IMR-90 (cell line): ENCODE data around the gene AEN. TPM values are rescaled to one million over a fixed set of nuclear protein-coding genes. Genes with fewer than 3 reads are reported as not detected.

Experiments used
- ATAC-seq: fragments of 200-7000 bp; cut with Tn5 transposase; 2 replicates; pipeline ENCODE4 v1.9.1; 2020; ENCODE audit warnings: low read depth, mild to moderate bottlenecking, moderate library complexity
- BruUV-seq: library from RNA; stranded (reverse); fragments of 400-500 nt; replicated peaks from 2 replicates; lab custom pipeline; 2021; lab: Mats Ljungman, UMichigan
- CTCF ChIA-PET: fragments of 300-600 bp; formaldehyde crosslinking; extraction: SDS; loops from one replicate; lab custom pipeline; 2021; ENCODE audit warnings: antibody characterized with exemption; lab: Yijun Ruan, JAX
- POLR2A ChIA-PET: fragments of 300-600 bp; sonication (Branson Sonifier 250); formaldehyde crosslinking; loops from one replicate; lab custom pipeline; 2022; ENCODE audit warnings: antibody characterized with exemption; ENCODE audit not compliant: unreplicated experiment; lab: Charles Lee
- DNase-seq: peaks from one replicate; pipeline ENCODE4 v3.0.0; 2013
- H2AFZ ChIP-seq: replicated peaks from 2 replicates; pipeline ENCODE3; 2013; ENCODE audit warnings: low read length, mild to moderate bottlenecking; ENCODE audit not compliant: poor library complexity
- H2AK5ac ChIP-seq: 2 replicates; pipeline ENCODE4 v1.6.1; 2013; ENCODE audit warnings: low read depth, low read length, inconsistent platforms
- H2AK9ac ChIP-seq: replicated peaks from 2 replicates; pipeline ENCODE3; 2013; ENCODE audit warnings: mild to moderate bottlenecking, low read depth, low read length, moderate library complexity; ENCODE audit not compliant: poor library complexity
- H2BK120ac ChIP-seq: 2 replicates; pipeline ENCODE4 v1.6.1; 2013; ENCODE audit warnings: low read depth, low read length, inconsistent platforms
- H2BK15ac ChIP-seq: 3 replicates; pipeline ENCODE4 v1.6.1; 2013; ENCODE audit warnings: low read depth, low read length, inconsistent platforms
- H2BK20ac ChIP-seq: 2 replicates; pipeline ENCODE4 v1.6.1; 2013; ENCODE audit warnings: low read depth, mild to moderate bottlenecking, inconsistent platforms, low read length, moderate library complexity
- H2BK5ac ChIP-seq: 2 replicates; pipeline ENCODE4 v1.6.1; 2013; ENCODE audit warnings: mild to moderate bottlenecking, low read depth, low read length, inconsistent platforms; ENCODE audit not compliant: poor library complexity, severe bottlenecking
- H3K14ac ChIP-seq: replicated peaks from 2 replicates; pipeline ENCODE4 v1.6.1; 2013; ENCODE audit warnings: low read depth, low read length, inconsistent platforms
- H3K18ac ChIP-seq: 2 replicates; pipeline ENCODE4 v1.6.1; 2013; ENCODE audit warnings: low read depth, low read length, control low read depth
- H3K23ac ChIP-seq: 2 replicates; pipeline ENCODE4 v1.6.1; 2013; ENCODE audit warnings: low read depth, low read length, inconsistent platforms
- H3K27ac ChIP-seq: 2 replicates; pipeline ENCODE4 v1.5.1; 2013; ENCODE audit warnings: mild to moderate bottlenecking, control low read depth, low read length; ENCODE audit not compliant: insufficient read depth
- H3K27me3 ChIP-seq: 2 replicates; pipeline ENCODE4 v1.6.1; 2013; ENCODE audit warnings: low read length; ENCODE audit not compliant: control insufficient read depth, insufficient read depth
- H3K36me3 ChIP-seq: 2 replicates; pipeline ENCODE4 v1.6.1; 2013; ENCODE audit warnings: low read length, mixed read lengths; ENCODE audit not compliant: control insufficient read depth, insufficient read depth
- H3K4ac ChIP-seq: 2 replicates; pipeline ENCODE4 v1.6.1; 2013; ENCODE audit warnings: low read depth, low read length, inconsistent platforms
- H3K4me1 ChIP-seq: 2 replicates; pipeline ENCODE4 v1.6.1; 2013; ENCODE audit warnings: low read length, mixed read lengths; ENCODE audit not compliant: control insufficient read depth, insufficient read depth
- H3K4me2 ChIP-seq: 2 replicates; pipeline ENCODE4 v1.6.1; 2013; ENCODE audit warnings: low read depth, mild to moderate bottlenecking, control low read depth, low read length, moderate library complexity
- H3K4me3 ChIP-seq: 2 replicates; pipeline ENCODE4 v1.5.1; 2013; ENCODE audit warnings: low read depth, mild to moderate bottlenecking, control low read depth, low read length, moderate library complexity; ENCODE audit not compliant: insufficient read depth
- H3K56ac ChIP-seq: 2 replicates; pipeline ENCODE4 v1.6.1; 2013; ENCODE audit warnings: low read length, inconsistent platforms; ENCODE audit not compliant: insufficient read depth; ENCODE audit errors: extremely low read depth
- H3K79me1 ChIP-seq, 2 experiments: 2 replicates each; pipeline ENCODE4 v1.6.1; 2013; ENCODE audit warnings: low read length in 2 of 2, inconsistent platforms in 1 of 2, low read depth in 1 of 2
- H3K9ac ChIP-seq: 2 replicates; pipeline ENCODE4 v1.6.1; 2013; ENCODE audit warnings: low read depth, low read length, control low read depth
- H3K9me1 ChIP-seq: 2 replicates; pipeline ENCODE4 v1.6.1; 2013; ENCODE audit warnings: low read length, inconsistent platforms; ENCODE audit not compliant: insufficient read depth
- H3K9me3 ChIP-seq: 2 replicates; pipeline ENCODE4 v1.6.1; 2013; ENCODE audit warnings: low read length; ENCODE audit not compliant: control insufficient read depth, insufficient read depth
- H4K20me1 ChIP-seq: 2 replicates; pipeline ENCODE4 v1.6.1; 2013; ENCODE audit warnings: low read length, inconsistent platforms; ENCODE audit not compliant: insufficient read depth
- H4K5ac ChIP-seq: 2 replicates; pipeline ENCODE4 v1.6.1; 2013; ENCODE audit warnings: mild to moderate bottlenecking, low read depth, low read length, control low read depth
- H4K8ac ChIP-seq, 2 experiments: 2 replicates each; pipeline ENCODE4 v1.6.1; 2013; ENCODE audit warnings: low read depth in 2 of 2, low read length in 2 of 2, control low read depth in 1 of 2, inconsistent platforms in 1 of 2
- H4K91ac ChIP-seq: 2 replicates; pipeline ENCODE4 v1.6.1; 2013; ENCODE audit warnings: low read depth, low read length, inconsistent platforms; ENCODE audit not compliant: insufficient read depth
- BHLHE40 ChIP-seq: fragments of 150-350 bp; IDR thresholded peaks from 2 replicates; pipeline ENCODE4 v1.6.1; 2016; ENCODE audit warnings: mild to moderate bottlenecking, low read depth, low read length
- CEBPB ChIP-seq: IDR thresholded peaks from 2 replicates; pipeline ENCODE4 v1.6.1; 2012; ENCODE audit warnings: low read depth, low read length, improper control_type of control experiment
- CHD1 ChIP-seq: IDR thresholded peaks from 2 replicates; pipeline ENCODE4 v1.6.1; 2012; ENCODE audit warnings: low read depth, low read length, improper control_type of control experiment
- FOS ChIP-seq: fragments of 150-350 bp; IDR thresholded peaks from 2 replicates; pipeline ENCODE4 v1.6.1; 2016; ENCODE audit warnings: low read depth, low read length
- MAFK ChIP-seq: IDR thresholded peaks from 2 replicates; pipeline ENCODE4 v1.6.1; 2012; ENCODE audit warnings: low read depth, low read length, improper control_type of control experiment
- MAZ ChIP-seq: IDR thresholded peaks from 2 replicates; pipeline ENCODE4 v1.6.1; 2012; ENCODE audit warnings: low read depth, mild to moderate bottlenecking, low read length, improper control_type of control experiment, moderate library complexity, borderline replicate concordance
- MXI1 ChIP-seq: IDR thresholded peaks from 2 replicates; pipeline ENCODE4 v1.6.1; 2012; ENCODE audit warnings: low read depth, mild to moderate bottlenecking, low read length, moderate library complexity, borderline replicate concordance
- NFE2L2 ChIP-seq: fragments of 150-350 bp; IDR thresholded peaks from 2 replicates; pipeline ENCODE4 v1.6.1; 2016; ENCODE audit warnings: low read depth, mild to moderate bottlenecking, low read length
- POLR2A ChIP-seq: IDR thresholded peaks from 2 replicates; pipeline ENCODE4 v1.6.1; 2012; ENCODE audit warnings: mild to moderate bottlenecking, low read depth, low read length
- RAD21 ChIP-seq: IDR thresholded peaks from 2 replicates; pipeline ENCODE4 v1.6.1; 2012; ENCODE audit warnings: low read length, improper control_type of control experiment
- RCOR1 ChIP-seq: IDR thresholded peaks from 2 replicates; pipeline ENCODE4 v1.6.1; 2012; ENCODE audit warnings: mild to moderate bottlenecking, low read length, improper control_type of control experiment; ENCODE audit not compliant: insufficient replicate concordance
- RFX5 ChIP-seq: IDR thresholded peaks from 2 replicates; pipeline ENCODE4 v1.8.0; 2012; ENCODE audit warnings: low read depth, mild to moderate bottlenecking, low read length, moderate library complexity
- SMC3 ChIP-seq: fragments of 150-350 bp; IDR thresholded peaks from 2 replicates; pipeline ENCODE4 v1.6.1; 2016; ENCODE audit warnings: low read depth, mild to moderate bottlenecking, antibody characterized with exemption, low read length, moderate library complexity
- WGBS, 2 experiments: methylation state at CpG; one replicate each; pipeline versions ENCODE4 v1.1.5 to v1.1.7; 2013; ENCODE audit warnings: missing lambda C conversion rate in 2 of 2; ENCODE audit not compliant: insufficient read length in 1 of 2; ENCODE audit errors: extremely low coverage in 2 of 2; 5-methylcytosine and 5-hydroxymethylcytosine counted together
- dilution Hi-C: fragments of 300-500 bp; cut with HindIII; formaldehyde crosslinking; loops from one replicate; pipeline ENCODE4 v1.14.3; 2018; ENCODE audit warnings: low sequenced_read_pairs; ENCODE audit not compliant: unreplicated experiment
- in situ Hi-C: fragments of 300-500 bp; cut with MboI; formaldehyde crosslinking; loops from 3 replicates; pipeline ENCODE4 v1.14.3; 2019; ENCODE audit warnings: low sequenced_read_pairs, inconsistent platforms, mixed read lengths
- intact Hi-C: fragments of 100-400 bp; cut with micrococcal nuclease; formaldehyde crosslinking; loops from 2 replicates; pipeline ENCODE4 v1.10.0; 2022
- polyA plus RNA-seq, 3 experiments: library from polyadenylated mRNA; depleted of rRNA; stranded (reverse); fragments of >200 nt; gene quantifications; 2 replicates each; pipeline ENCODE4 v1.2.3, GENCODE V29; 2012; ENCODE audit warnings: low replicate concordance in 1 of 3
- total RNA-seq: library from RNA; depleted of rRNA; stranded (reverse); fragments of >200 nt; gene quantifications from 2 replicates; pipeline ENCODE4 v1.2.3, GENCODE V29; 2012
- TF ChIP-seq, protein P1 (sequence below): conservative IDR thresholded peaks from 2 replicates; pipeline ENCODE4 v1.5.1; 2012; ENCODE audit warnings: mild to moderate bottlenecking, low read depth, low read length, improper control_type of control experiment
- TF ChIP-seq, protein P2 (sequence below): fragments of 150-350 bp; IDR thresholded peaks from 2 replicates; pipeline ENCODE4 v1.6.1; 2016; ENCODE audit warnings: low read depth, mild to moderate bottlenecking, low read length, moderate library complexity, borderline replicate concordance
- TF ChIP-seq, protein P3 (sequence below): fragments of 150-350 bp; IDR thresholded peaks from 2 replicates; pipeline ENCODE4 v1.6.1; 2017; ENCODE audit warnings: mild to moderate bottlenecking, antibody characterized with exemption, low read length, low read depth

Gene AEN
- total and polyA plus RNA-seq, 2 of the 4 experiments (the other 2 are of a cell fraction) = 48.6 to 85.5 TPM

DNA sequence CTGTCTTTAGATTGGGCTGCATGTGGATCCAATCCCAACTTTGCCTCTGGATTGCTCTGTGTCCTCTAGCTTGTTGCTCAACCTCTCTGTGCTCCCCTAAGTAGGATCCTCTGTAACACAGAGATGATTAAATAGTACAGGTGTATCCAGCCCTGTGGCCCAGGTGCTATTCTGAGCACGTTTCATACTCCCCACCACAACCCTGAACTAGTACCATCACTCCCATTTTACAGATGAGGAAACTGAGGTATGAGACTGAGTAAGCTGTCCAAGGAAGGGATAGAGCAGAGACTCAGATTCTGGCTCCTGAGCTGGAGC is 24.9 kb downstream of the AEN start:
- WGBS, 2 experiments = no CpG with 5 or more reads among the region's 1 CpG
- H4K20me1 ChIP-seq = no peaks in the 10 kb centered on the region
- no peak overlapping the region for H2AFZ ChIP-seq
- no peak overlapping the region for H3K4me3 ChIP-seq
- H3K79me1 ChIP-seq = no peaks in the 10 kb centered on the region
- intact Hi-C loops (no loop called here), dilution Hi-C loops (no loop called here), in situ Hi-C loops (no loop called here)
- 0 out of 2 replicates have a peak overlapping the region, but pooled peaks have one; percentile 20 for H2AK5ac ChIP-seq
- no peaks in the 10 kb centered on the region for H3K27me3 ChIP-seq
- no peak overlapping the region for H3K9ac ChIP-seq
- H2AK9ac ChIP-seq = no peak overlapping the region
- H3K4me1 ChIP-seq = peaks cover 15% of the 10 kb centered on the region
- TF ChIP-seq FOS = no peak
- TF ChIP-seq SMC3 = no peak
- no peak for TF ChIP-seq RAD21
- TF ChIP-seq CHD1 = no peak
- TF ChIP-seq RCOR1 = no peak
- no peak for TF ChIP-seq MXI1
- TF ChIP-seq CEBPB = no peak
- no peak for TF ChIP-seq POLR2A
- TF ChIP-seq NFE2L2 = no peak
- no peak for TF ChIP-seq BHLHE40
- TF ChIP-seq, protein P1, sequence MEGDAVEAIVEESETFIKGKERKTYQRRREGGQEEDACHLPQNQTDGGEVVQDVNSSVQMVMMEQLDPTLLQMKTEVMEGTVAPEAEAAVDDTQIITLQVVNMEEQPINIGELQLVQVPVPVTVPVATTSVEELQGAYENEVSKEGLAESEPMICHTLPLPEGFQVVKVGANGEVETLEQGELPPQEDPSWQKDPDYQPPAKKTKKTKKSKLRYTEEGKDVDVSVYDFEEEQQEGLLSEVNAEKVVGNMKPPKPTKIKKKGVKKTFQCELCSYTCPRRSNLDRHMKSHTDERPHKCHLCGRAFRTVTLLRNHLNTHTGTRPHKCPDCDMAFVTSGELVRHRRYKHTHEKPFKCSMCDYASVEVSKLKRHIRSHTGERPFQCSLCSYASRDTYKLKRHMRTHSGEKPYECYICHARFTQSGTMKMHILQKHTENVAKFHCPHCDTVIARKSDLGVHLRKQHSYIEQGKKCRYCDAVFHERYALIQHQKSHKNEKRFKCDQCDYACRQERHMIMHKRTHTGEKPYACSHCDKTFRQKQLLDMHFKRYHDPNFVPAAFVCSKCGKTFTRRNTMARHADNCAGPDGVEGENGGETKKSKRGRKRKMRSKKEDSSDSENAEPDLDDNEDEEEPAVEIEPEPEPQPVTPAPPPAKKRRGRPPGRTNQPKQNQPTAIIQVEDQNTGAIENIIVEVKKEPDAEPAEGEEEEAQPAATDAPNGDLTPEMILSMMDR = no peak
- TF ChIP-seq, protein P2, sequence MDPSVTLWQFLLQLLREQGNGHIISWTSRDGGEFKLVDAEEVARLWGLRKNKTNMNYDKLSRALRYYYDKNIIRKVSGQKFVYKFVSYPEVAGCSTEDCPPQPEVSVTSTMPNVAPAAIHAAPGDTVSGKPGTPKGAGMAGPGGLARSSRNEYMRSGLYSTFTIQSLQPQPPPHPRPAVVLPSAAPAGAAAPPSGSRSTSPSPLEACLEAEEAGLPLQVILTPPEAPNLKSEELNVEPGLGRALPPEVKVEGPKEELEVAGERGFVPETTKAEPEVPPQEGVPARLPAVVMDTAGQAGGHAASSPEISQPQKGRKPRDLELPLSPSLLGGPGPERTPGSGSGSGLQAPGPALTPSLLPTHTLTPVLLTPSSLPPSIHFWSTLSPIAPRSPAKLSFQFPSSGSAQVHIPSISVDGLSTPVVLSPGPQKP = no peak
- no peak for TF ChIP-seq RFX5
- TF ChIP-seq, protein P3, sequence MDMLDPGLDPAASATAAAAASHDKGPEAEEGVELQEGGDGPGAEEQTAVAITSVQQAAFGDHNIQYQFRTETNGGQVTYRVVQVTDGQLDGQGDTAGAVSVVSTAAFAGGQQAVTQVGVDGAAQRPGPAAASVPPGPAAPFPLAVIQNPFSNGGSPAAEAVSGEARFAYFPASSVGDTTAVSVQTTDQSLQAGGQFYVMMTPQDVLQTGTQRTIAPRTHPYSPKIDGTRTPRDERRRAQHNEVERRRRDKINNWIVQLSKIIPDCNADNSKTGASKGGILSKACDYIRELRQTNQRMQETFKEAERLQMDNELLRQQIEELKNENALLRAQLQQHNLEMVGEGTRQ = no peak
- no peak for TF ChIP-seq MAFK
- TF ChIP-seq MAZ = no peak
- no peak overlapping the region for H4K91ac ChIP-seq
- H3K4ac ChIP-seq = no peak overlapping the region
- peaks cover 15% of the 10 kb centered on the region for H3K9me1 ChIP-seq
- no peak overlapping the region for H4K8ac ChIP-seq
- H3K14ac ChIP-seq = no peak overlapping the region
- ChIA-PET POLR2A (interaction anchor here (0.6 kb wide), 1 partner anchor 12 kb away, joined by 3 read pairs; no protein-coding TSS in a partner anchor), CTCF (interaction anchor here (0.9 kb wide), 2 partner anchors 21 to 29 kb away, joined by 3 to 4 read pairs; no protein-coding TSS in a partner anchor)
- no peaks in the 10 kb centered on the region for H3K9me3 ChIP-seq
- H2BK15ac ChIP-seq = no peak overlapping the region
- H3K4me2 ChIP-seq = no peak overlapping the region
- no peak overlapping the region for H2BK20ac ChIP-seq
- no peak overlapping the region for H2BK5ac ChIP-seq
- no peak overlapping the region for H3K27ac ChIP-seq
- no peak overlapping the region for H3K18ac ChIP-seq
- ATAC-seq (no peak), DNase-seq (no peak)
- H3K23ac ChIP-seq = no peak overlapping the region
- no TSS peak for BruUV-seq
- no peak overlapping the region for H3K56ac ChIP-seq
- no peak overlapping the region for H2BK120ac ChIP-seq
- no peak overlapping the region for H4K5ac ChIP-seq
- no peaks in the 10 kb centered on the region for H3K36me3 ChIP-seq
